ENCODE measurements around the gene KCNC1.
A peak's percentile ranks its signal among the peaks of the same experiment; 100 is the strongest.

Gene KCNC1

DNA sequence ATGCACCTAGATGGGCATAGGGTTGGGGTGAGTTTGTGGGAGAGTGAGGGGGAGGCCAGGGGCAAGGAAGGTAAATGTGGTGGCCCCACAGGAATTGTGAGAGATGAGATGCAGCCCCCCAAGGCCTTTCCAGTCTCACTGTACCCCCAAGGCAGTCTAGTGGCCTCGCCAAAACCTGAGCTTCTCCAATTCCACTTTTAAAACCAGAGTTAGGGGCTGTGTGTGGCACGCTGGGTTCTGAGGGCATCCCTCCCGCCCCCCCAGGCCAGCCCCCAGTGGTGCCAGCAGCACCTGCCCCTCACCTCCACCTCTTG is 40.4 kb downstream of the KCNC1 start:
- DNase-seq: no peak

DNA sequence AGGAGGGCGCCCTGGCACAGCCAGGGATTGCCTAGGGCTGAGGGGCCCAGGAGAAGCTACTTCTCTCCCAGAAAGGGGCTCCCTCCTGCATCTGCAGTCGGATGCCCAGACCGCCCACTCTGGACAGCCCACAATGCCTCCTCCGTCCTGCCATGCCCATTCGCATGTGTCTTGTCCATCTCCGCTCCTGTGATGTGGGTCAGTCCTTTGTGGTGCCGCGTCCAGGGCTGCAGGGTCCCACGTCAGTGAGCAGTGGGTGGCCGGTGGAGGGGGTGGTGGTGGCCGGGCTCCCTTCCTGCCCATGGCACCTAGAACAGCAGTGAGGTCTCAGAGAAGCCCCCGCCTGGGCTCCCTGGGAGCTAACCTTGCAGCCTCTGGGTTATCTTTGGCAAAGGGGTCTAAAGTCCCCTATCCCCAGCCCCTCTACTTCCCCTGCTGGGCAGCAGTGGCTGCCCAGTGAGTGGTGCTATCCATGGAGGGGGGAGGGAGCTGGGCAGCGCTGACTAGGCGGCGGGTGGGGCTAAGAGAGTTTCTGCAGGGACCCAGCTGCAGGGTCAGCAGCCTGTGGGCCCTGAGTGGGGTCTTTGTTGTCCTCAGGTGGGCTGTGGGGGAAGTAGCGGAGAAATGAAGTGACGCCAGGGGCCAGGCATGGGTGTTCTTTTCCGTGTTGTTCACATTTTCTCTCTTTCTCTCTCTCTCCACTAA is 41.1 kb downstream of the KCNC1 start:
- no peak for DNase-seq

DNA sequence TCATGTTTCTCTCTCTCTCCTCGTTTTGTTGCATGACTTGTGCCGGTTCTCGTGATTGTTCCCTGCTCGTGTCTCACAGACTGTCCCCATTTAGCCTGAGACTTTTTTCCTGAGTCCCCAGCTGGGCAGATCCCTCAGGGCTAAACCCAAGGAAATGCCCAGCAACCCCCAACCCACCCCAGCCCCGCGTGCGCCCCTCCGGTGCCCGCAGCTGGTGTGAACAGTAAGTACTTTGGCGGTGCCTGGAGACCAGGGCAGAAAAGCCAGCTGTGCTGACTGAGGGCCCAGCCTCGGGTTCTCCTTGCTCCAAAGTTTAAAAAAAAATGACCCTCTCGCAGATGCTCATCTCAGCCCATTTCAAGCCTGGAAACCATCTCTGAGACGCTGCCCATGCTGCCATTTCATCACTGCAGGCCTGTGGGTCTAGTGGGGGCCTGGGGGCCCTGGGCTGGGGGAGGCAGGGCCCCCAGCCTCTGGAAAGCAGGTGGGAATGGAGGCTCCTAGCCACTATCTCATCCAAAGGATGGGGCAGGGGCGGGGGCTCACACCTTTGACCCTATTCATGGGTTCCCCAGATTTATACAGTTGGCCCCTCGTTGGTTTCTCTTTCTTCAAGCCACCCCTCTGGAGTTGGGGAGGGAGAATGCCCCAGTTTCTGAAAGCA is 41.8 kb downstream of the KCNC1 start:
- DNase-seq: no peak

DNA sequence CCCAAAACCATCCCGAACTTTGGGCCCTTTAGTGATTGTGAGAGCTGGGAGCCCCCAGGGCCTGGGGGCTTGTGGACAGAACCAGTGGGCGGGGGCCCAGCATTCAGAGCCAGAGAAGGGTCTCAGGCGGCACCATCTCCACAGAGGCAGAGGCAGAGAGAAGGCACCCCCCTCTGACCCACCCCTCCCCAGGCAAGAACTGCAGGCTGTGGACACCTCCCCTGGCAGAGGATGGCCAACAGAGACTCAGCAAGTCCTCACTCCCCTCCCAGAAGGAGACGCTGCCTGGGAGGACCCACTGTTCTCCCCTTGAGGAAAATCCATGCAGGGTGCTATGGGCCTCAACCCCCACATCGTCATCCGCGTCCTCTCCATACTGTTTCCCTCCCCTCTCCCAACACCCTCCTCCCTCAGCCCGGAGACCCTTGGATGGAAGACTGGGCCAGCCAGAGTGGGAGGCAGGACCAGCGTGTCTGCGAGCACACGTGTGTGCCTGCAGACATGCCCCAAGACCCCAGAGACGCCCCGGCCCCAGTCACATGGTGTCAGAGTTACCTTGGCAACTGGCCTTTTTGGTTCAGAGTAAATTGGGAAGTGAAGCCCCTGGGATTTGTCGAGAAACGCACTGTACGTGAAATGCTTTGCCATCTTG is 42.6 kb downstream of the KCNC1 start:
- no peak for DNase-seq

DNA sequence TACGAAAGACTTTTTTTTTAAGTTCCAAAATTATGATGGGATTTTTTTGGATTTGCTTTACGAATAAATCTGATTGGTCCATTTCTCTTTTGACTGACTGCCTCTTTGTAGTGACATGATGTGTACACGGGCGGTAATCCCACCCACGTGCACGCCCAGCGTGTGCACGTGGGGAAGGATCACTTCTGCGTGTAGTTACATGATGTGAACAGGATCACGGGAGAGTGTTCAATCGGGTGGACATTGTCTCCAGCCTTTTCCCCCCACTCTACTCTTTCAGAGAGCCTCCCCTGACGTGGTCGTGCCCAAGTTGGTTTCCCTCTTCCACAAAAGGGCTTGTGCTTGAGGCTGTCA is 43.1 kb downstream of the KCNC1 start:
- DNase-seq: no peak

DNA sequence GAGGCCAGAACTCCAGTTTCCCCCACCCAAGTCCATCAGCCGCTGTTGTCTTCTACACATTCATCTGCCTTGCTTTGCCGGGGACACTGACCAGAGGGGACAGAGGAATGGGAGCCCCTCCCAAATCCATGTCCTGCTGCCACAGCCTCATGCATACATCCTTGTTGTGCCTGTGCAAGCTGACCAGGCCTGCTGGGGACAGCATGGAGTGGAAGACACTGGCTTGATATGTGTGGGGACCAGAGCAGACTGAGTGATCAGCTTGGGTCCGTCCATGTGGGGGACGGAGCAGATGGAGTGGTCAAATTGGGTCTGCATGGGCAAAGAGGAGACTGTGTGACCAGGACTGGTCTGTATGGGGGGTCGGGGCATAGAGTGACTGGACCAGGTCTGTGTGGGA is 43.8 kb downstream of the KCNC1 start:
- DNase-seq: no peak

DNA sequence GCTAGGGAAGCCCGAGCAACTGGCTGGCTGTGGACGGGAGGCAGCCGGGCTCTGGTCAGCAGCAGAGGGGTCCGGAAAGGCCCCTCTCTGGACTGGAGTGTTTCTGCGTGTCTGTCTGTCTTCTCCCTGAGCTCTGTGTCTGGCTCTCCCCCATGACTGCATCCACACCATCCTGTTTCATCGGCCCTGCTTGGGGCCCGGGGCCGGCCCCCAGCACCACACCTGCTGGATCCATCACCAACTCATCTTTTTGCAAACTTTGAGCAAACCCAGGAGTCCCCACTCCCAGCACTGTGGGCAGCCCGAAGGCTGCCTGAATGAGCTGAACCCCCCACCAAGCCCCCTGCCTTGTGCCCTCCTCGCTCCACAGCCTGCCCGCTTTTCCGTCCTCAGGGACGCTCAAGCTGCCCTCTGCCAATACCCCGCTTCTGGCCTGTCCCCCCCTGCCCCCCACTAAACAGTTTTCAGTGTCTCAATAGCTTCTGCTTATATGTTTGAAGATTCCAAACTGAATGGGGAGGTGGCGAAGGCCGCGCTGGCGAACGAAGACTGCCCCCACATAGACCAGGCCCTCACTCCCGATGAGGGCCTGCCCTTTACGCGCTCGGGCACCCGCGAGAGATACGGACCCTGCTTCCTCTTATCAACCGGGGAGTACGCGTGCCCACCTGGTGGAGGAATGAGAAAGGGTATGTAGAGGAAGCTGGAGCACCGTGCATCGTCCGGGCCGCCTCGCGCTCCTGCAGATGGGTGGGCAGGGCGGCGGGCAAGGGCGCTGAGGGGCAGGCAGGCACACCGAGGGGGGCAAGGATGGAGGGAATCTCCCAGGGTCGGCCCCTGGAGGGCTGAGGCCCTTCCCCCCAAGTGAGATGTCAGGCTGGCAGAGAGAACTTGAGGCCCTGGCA is 44.6 kb downstream of the KCNC1 start:
- DNase-seq: no peak

DNA sequence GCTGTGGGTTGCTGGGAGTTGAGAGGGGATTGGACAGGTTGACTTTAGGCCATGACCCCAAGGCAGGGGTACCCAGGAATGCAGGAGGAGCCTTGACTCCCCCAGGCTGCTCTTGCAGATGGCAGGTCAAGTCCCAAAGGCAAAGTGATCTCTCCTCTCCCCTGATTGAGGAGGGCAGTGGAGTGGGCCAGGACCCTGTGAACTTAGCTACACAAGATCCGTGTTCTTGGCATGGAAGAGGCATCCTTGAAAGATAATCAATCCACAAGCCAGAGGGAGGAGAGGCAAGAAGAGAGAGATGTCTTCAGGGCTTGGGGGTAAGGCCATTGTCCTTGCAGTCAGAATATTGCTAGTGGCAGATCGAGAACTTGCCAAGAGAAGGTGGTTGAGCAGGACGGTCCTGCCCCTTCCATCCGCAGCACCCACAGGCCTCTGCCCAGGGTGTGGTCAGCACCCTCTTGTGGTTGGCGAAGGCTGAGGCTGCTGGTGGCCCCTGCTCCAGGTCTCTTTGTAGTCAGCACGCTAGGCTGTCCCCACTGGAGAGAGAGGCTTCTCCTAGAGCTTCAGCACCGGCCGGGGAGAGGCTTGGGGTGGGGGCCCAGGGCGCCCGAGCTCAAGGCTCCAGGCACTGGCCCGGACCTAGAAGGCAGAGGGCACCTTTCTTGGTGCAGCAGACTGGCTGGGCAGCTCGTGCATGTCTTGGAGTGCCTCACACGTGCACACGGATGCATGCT is 45.4 kb downstream of the KCNC1 start:
- peak; percentile 9 for DNase-seq

DNA sequence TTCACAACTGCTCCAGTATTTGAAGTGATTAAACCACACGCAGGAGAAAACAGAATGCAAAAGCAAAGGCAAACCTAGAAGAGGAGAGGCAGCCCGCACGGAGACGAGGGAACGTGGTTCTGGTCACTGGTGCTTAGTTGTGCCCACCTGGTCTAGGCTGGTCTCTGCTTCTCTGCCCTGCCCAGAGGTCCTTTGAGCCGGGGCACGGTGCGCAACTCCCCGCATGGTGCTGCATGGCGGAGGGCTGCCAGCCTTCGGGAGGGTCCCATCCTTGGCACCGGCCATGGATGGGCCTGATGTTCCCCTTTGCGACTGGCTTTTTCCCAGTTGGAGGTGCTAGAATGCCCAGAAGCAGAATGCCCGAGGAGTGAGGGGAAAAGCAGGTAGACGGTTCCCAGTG is 46.1 kb downstream of the KCNC1 start:
- DNase-seq: no peak

DNA sequence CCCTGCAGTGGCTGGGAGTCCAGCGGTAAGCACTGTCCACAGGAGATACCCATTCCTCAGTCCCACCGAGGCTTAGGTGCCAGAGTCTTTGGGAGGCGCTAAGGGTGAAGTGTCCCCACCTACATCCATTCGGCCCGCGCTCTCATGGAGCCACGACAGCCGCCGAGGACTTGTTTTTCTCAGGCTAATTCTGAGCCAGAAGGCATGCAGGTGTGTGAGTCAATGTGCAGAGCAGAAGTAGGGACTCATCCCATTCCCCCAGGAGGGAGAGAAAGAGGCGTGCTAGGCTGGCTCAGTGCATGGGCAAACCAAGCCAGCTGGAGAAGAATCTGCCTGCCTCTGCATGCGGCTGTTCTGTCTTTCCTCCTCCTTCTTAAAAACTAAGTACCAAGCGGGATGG is 46.6 kb downstream of the KCNC1 start:
- DNase-seq: no peak

DNA sequence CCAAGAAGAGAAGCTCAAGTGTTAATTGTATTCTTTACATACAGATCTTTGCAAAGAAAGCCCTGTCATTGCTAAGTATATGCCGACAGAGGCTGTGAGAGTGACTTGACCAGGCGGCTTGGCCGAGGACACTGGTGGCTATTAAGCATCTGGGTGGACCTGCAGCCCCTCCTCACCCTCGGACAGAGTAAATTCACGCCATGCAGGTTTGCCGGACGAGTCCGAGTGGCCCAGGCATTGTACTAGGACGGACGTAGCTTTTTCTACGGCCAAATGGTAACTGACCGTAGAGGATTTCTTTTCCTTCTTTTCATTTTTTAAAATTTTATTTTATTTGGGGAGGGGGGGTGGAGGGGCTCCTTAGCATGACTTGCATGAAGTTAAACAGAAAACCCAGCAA is 47.0 kb downstream of the KCNC1 start:
- DNase-seq: no peak

DNA sequence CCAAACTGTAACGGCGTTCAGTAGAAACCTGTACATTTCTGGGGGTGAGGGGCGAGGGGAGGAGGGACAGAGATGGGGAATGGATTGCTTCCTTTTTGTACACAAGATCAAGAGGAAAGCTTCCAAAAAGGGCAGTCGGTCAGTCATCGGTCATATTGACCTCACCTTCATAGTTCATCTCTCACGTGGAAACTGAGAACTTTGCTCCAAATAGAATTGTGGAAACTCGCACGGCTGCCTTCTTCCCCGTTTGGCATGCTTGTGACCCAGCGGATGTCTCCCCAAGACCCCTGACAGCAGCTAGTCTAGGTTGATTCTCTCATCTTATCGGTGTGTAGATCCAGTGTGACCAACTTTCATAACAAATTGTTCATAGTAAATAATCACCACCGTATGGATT is 47.6 kb downstream of the KCNC1 start:
- no peak for DNase-seq

DNA sequence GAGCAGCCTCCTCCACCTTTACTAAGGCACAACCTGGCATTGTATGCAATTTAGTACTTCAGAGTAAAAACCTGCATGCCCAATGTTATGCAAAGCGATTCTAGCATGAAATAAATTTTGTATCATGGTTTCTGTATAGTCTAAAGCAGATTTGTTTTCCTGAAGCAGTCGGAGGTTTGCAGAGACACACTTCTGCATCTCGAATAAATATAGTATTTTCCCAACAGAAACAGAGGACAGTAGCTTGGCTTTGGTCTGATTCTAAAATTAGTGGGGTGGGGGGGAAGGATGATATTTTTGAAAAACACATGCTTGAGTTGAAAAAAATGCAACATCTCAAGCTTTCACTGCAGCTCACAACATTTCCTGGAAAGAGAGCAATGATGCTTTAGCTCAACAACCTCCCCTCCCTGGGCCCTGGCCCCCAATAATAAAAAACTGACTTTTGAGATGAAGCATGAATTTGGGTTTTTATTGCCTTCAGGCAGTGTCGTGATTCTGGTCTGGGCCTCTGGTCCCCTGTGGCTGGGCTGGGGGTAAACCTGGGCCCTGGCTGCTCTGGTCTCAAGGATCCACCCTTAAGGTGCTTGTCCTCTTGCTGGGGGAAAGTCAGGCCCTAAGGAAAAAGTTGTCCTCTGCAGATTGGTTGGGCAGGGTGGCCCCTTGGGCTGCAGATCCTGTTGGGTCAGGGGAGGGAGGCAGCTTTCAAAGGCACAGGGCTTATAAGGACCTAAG is 48.2 kb downstream of the KCNC1 start:
- no peak for DNase-seq

DNA sequence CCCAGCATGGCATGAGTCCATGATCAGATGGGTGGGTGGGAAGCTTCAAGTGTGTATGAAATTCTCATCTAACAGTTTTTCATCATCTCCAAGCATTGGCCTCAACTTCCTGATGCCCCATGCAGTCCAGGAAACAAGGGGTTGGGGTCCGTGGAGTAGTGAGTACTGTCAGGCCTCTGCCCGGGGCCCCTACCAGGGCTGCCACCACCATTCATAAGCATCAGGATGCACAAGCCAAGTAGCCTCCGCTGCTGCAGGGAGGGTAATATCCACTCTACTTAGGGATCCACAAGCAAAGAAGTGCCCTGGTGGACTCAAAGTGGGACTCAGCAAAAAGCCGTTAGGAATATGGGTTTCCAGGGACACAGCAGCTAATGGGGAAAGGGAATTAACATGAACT is 49.3 kb downstream of the KCNC1 start:
- DNase-seq: no peak

DNA sequence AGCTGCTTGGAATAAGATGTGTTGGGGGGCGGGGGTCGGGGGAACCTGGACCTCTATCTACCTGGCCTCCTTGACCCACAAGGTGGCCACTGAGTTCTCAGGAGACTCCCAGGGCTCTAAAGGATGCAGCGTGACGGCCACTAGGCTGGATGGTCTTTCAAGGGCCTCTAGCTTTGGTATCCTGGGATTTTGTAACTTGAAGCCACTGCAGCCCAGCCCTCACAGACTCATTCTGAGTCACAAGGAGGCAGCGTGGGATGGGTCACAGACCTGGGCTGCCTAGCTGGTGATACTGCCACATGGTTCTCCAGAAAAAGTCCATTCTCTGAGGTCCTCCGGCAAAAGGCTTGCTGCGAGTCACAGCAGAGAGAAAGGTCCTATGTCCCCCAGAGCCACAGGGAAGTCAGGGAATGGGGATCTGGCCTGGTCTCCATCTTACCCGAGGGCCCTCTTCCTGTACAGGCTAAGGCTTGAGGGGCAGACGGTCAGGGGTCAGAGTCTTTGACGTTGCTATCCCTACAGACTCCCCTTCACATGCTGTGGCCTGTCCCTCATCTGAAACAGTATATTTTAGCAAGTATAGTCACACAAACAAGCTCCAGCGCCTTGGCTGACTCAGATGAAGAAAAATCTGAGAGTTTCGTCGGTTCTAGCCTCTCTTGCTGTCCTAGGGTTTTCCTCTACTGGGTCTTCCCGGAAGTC is 52.4 kb downstream of the KCNC1 start:
- DNase-seq: no peak

DNA sequence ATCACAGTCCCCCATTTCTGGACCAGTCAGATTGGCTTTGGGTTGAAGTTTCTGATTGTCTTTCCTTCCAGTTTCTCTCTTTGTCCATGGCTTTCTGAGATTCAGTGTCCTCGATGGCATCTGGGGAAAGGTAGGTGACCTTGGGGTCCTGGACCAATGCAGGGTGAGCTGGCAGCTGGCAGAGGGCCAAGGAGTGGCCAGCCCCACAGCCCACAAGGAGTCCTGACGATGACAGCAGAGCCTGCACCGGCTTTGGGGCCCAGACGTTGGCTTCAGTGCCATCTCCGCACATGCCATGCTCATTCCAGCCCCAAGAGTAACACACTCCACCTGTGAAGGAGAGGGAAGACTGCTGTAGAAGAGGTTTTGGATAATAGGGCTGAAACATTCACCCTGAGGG is 53.5 kb downstream of the KCNC1 start:
- no peak for DNase-seq

DNA sequence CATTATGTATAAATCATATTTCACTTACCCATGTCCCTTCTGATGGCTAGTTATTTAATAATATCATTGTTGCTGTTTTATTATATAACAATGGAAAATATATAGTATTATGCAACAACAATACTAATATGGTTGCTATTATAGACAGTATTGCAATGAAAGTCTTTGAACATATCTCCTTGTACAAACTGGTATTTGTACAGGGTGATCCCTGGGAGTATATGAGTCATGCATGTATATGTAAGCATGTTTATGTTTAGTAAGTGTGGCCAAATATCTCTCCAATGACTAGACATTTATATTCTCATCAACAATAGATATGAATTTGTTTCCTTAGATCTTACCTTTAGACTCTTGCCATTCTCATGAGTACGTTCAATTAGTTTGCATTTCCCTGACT is 55.9 kb downstream of the KCNC1 start:
- no peak for DNase-seq

DNA sequence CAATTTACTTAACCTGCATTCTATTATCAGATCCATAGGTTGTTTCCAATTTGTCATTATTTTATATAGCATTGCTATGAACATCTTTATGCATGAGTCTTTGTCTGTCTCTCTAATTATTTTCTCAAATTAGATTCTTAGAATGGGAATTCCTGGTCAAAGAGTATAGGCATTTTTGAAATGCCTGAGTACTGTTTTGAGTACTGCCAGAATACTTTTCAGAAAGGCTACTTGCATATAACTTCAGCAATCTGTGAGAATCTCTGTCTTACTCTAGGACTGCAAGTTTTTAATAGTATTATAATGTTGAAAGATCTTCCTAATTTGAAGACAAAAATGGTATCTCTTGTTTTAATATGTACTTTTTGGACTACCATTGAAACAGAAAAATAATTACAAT is 56.6 kb downstream of the KCNC1 start:
- DNase-seq: no peak

DNA sequence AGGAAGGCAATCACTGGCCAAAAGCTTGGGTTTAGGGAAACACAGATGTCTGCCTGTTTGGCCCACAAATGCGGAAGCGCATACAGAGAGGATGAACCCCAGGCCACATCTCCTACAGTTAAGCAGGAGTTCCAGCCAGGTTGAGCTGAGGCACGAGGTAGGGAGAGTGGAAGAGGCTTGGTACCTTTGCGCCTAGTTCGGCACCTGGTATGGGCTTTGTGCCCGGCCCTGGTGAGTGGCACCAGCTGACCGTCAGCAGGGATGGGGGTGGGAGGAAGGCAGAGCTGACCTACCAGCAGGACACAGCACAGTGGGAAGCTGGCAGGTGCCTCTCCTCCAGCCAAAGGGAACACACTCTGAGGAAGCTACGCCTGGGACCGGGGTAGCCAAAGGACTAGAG is 57.6 kb downstream of the KCNC1 start:
- no peak for DNase-seq

DNA sequence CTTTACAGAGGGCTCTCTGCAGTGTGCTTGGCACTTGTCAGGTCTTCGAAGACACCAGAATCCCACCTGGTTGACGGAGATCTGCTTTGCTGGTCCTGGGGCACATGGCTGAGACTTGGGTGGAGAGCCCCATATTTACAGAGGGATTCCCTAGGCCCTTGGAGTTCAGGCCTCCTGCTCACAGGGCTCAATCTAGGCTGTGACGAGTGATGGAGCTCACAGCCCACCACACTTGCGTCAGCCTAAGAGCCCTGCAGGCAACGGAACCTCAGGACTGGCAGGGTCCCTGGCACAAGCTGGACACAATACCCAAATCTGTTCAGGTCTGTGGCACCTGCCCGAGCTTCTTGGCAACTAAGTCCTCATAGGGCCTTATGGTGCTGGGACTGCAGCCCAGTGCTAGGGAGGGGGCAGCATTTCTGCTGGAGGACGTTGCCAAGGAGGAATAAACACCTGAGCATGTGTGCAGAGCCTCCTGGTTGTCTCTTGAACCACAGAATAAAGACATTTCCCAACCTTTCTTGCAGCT is 59.1 kb downstream of the KCNC1 start:
- DNase-seq: no peak

DNA sequence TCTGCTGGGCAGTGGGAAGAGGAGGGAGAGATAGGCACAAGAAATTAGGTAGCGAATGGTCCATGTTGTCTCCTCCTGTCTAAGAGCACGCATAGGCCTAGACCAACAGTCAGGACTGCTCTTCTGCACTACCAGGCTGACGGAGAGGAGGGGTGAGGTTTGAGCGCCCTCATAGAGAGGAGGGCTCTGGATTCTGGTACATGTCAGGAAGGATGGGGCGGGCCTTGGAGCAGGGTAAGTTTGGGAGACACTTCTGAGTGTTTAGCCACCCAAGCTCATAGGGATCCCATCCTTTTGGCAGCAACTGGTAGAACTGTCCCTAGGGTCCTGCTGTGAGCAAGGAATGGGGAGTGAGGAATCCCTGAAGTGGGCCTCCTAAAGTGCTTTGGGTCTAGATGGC is 60.4 kb downstream of the KCNC1 start:
- no peak for DNase-seq

All from cortex of kidney (tissue), 1 donor.